NCI-H774 (cell line): ENCODE measurements around the gene SELENOM.
A peak's percentile ranks its signal among the peaks of the same experiment; 100 is the strongest.
"Not testable (repeated sequence)": the region's sequence is repeated elsewhere in the genome, so short reads cannot be mapped to it uniquely, and the experiment has no call there.

Source experiments
- DNase-seq: peaks from one replicate; lab custom pipeline; 2025; lab: John Stamatoyannopoulos, UW

SELENOM gene

DNA sequence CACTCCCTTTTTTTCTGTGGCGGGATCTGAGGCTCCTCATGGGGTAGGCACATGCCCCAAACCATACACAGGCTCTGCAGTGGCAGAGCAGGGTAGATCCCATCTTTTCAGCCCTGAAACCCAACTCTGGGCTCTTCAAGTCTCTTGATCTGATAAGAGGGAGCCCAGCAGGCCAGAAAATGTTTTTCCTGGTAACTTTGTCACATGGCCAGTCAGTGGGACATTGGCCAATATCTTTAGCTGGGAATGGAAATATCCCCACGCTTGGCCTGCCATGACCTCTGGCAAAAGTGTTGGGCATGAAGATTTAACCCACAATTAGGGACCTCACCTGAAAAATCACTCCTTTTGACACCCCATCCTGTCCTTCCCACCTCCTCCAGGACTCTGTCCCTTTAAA is 23.5 kb upstream of the SELENOM start:
- DNase-seq = no peak

DNA sequence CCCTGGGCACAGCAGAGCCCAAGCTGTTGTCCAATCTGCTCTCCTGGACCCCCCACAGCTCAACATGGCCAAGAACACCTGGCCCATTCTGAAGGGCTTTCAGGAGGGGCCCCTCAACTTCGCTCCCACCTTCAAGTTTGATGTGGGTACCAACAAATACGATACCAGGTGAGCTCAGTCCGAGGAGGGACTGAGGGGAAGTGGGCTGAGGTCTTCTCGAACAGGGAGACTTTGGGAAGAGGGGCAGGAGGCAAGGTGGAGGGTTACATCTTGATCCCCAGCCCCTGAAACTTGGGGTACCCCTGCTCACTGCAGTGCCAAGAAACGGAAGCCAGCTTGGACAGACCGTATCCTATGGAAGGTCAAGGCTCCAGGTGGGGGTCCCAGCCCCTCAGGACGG is 20.8 kb upstream of the SELENOM start:
- no peak for DNase-seq

GRCh38 chr22:31127181-31127772 is 19.9 kb upstream of the SELENOM start:
- DNase-seq = no peak

GRCh38 chr22:31126869-31127175 is 19.5 kb upstream of the SELENOM start:
- no peak for DNase-seq

GRCh38 chr22:31126128-31126868 is 18.9 kb upstream of the SELENOM start:
- DNase-seq = no peak

DNA sequence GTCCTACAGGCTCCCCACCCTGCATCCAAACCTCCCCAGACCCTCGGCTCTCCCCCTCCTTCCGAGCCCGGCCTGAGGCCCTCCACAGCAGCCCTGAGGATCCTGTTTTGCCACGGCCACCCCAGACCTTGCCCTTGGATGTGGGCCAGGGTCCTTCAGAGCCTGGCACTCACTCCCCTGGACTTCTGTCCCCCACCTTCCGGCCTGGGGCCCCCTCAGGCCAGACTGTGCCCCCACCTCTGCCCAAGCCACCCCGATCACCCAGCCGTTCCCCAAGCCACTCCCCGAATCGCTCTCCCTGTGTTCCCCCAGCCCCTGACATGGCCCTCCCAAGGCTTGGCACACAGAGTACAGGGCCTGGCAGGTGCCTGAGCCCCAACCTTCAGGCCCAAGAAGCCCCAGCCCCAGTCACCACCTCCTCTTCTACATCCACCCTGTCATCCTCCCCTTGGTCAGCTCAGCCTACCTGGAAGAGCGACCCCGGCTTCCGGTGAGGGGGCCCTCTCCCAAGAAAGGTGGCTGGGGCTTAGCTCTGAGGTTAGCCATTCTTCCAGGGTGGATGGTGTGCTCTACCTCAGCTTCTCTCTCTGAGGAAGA is 18.3 kb upstream of the SELENOM start:
- DNase-seq = no peak

DNA sequence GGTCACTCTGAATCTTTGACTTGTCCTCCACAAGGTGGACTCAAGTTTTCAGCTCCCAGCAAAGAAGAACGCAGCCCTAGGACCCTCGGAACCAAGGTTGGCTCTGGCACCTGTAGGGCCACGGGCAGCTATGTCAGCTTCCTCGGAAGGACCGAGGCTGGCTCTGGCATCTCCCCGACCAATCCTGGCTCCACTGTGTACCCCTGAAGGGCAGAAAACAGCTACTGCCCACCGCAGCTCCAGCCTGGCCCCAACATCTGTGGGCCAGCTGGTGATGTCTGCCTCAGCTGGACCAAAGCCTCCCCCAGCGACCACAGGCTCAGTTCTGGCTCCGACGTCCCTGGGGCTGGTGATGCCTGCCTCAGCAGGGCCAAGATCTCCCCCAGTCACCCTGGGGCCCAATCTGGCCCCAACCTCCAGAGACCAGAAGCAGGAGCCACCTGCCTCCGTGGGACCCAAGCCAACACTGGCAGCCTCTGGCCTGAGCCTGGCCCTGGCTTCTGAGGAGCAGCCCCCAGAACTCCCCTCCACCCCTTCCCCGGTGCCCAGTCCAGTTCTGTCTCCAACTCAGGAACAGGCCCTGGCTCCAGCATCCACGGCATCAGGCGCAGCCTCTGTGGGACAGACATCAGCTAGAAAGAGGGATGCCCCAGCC is 17.6 kb upstream of the SELENOM start:
- DNase-seq = no peak

GRCh38 chr22:31124290-31124689 is 16.9 kb upstream of the SELENOM start:
- DNase-seq = no peak

- no peak for DNase-seq
These were observed 15.9 kb upstream of the SELENOM start for GRCh38 chr22:31123292-31123602.

GRCh38 chr22:31122532-31123291 is 15.3 kb upstream of the SELENOM start, which contains the start of gene INPP5J:
Gene INPP5J (plus strand): TSS chr22:31122966. CDS start chr22:31123015, 49 bp downstream.
- peak; percentile 13 for DNase-seq

DNA sequence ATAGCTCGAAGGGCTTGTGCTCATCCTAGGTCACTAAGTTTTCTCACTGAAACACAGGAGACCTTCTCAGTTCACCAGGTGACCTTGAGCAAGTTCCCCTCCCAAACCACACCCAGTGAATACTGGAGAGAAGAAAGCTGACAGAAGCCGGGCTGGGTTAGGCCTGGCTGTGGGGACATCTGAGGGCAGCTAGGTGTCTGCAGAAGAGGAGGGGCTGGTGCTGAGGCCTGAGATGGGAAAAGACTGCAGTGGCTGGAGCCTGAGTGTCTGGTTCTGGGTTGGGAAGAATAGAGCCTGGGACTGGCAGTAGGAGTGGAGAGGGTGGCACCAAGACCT is 14.8 kb upstream of the SELENOM start:
- DNase-seq = no peak

DNA sequence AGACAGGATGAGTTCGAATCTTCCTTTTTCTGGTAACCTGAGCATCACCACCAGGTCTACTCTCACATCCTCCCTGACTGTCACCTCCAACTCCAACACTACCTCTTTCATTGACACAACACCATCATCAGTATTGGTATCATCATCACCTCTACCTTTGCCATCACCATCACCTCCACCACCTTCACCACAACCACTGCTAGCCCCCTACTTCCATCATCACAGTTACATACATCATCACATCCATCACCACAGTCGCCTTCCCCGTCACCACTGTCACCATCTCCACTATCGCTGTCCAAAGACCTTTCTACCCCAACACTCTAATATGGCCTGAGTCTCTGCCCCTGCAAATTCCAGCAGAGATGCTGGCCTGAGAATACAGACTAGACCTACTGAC is 14.0 kb upstream of the SELENOM start:
- no peak for DNase-seq

DNA sequence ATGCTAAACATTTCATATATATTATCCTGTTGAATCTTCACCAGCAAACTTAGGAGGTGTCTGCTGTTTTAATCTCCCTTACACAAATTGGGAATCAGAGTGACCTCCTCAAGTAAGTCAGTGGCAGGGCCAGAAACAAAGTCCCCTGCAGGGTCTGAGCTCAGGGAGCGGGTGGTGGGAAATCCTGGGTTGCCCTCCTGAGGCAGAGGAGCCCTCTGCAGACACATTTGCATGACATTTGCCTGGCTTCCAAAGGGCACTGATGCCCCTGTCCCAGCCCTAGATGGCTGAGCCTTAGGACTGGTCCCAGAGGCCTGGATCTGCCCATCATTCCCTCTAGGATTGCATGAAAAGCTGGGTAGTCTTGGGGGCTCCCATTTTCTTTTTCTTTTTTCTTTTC is 13.3 kb upstream of the SELENOM start:
- no peak for DNase-seq

GRCh38 chr22:31120230-31120629 is 12.9 kb upstream of the SELENOM start:
- no peak for DNase-seq

DNA sequence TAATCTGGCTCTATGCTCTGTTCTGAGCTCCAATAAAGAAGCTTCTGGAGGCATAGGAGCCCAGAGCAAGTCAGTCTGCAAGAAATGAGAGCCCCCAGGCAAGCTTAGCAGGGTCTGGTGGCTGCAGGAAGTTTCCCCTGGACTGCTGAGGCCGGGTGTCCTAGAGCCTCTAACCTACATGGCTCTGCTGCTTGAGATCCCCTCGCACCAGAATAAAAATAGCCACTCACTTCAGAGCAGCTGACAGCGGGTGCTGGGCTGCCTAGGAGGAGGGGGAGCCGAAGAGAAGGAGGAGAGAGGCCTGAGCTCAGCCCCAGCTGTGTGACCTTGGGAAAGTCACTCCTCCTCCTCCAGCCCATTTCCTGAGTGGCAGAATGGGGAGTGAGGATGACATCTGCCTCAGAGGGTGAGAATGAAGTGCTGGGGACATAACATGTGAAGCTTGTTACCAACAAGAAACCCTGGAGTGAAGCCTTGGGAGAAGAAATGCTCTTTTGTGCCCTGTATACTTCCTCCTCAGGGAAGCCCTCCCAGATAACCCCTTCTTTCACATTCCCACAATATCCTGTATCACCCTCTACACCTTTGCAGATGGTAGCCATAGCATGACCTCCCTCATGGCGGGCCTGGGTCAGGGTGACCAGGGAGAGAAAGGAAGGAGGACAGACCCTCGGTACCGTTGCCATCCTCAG is 11.8 kb upstream of the SELENOM start:
- DNase-seq = no peak

DNA sequence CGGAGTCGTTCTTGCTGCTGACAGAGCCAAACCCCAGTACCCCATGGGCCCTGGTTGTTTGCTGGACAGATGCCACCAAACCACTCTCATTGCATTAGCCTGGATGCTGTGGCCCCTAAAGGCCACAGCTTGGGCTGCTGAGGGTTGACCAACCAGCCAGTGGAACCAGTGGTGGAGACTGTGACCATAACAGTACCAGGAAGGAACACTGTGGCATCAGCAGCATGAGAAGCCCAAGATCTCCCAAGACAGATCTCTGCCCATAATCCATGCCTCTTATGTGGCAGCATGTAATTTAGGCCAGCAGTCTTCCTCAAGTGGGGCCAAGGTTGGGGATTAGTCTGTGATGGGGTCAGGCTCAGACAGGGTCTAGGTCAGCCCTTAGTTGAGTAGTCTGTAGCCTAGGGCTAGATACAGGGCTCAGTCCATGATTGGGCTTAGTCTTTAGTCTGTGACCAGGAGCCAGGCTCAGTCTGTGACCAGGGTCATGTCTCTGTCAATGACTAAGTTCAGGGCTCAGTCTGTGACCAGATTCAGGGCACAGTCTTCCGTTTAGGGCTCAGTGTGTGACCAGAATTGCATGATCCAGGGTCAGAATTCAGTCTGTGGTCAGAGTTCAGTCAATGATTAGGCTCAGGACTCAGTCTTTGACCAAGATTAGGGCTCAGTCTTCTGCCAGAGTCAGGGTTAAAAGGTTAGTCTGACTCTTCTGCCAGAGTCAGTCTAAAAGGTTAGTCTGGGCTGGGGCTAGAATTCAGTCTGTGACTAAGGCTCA is 10.9 kb upstream of the SELENOM start:
- DNase-seq = no peak

GRCh38 chr22:31112547-31113091 is 5.3 kb upstream of the SELENOM start:
- DNase-seq = not testable (repeated sequence)

DNA sequence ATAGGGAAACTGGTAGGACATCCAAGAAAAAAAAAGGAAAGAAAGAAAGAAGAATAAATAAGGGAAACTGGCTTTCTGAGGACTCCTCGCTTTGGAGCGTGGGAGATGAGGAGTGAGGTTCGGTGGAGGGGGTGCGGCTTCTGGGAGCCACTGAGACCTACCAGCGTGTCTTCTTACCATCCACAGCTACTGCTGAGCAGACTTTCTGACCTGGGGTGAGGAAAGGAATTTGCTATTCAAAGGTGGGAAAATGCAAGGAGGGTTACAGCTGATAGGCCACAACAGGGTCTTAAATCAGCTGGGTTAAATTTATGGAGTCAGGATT is 488 bp upstream of the SELENOM start:
- DNase-seq = no peak

DNA sequence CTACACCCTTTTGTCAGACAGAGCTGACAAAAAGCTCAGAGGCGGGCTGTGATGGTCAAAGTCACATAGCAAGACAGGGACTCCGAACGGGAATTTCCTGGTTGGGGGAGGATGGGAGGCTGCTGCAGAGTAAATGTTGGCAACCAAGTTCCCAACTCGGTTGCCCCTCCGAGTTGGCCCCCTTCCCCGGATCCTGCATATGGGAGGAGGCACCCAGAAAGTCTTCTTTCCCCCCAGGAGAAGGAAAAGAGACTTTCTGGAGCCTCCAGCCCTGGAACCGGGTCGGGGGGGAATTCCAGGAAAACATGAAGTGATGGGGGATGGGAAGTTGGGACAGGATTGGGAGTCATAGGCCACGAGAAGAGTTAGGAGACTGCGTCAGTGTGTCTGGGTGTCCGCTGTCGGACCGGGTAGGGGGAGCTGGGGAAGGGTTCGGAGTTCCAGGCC is 614 bp downstream of the SELENOM start:
- DNase-seq = no peak

GRCh38 chr22:31106001-31106571 is 1.3 kb downstream of the SELENOM start:
- no peak for DNase-seq
